HG02642 (cell line): Measurements from ENCODE around the gene COX10.
"Not testable (repeated sequence)": the region's sequence is repeated elsewhere in the genome, so short reads cannot be mapped to it uniquely, and the experiment has no call there.

Experiments used
- ATAC-seq: cut with Tn5 transposase; IDR thresholded peaks from one replicate; pipeline ENCODE4 v1.9.1; 2021; ENCODE audit warnings: mild to moderate bottlenecking; ENCODE audit not compliant: unreplicated experiment, poor library complexity

COX10 gene

DNA sequence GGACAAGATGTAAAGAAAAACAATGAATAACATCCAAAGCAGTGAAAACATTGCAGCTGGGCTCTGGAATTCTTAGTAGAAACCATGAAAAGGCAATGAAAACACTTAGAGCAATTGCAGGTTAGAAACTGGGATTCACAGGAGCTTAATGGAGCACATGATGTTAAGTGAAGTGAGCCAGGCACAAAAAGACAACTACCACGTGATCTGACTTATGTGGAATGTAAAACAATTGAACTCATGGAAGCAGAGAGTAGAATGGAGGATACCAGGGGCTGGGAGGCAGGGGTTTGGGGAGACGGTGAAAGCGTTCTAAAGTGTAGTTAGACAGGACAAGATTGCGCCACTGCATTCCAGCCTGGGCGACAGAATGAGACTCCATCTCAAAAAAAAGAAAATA is 170.0 kb downstream of the COX10 start:
- not testable (repeated sequence) for ATAC-seq

DNA sequence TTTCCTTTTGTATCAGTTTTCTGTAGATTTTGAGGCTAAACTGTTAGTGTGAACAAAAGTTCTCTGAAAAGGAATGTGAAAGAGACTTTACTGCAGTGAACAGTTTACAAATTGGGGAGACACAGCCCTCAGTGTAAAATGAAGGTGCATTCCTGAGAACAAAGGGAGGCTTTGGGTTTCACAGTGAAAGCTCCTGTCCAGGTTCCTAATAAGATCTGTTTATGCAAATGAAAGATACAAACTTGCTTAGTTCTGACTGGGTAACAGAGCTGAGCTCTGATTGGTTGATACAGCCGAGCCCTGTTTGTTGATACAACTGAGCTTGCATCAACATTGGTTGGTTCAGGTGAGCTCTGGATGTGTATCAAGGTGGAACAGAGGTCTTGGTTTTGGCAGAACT is 175.7 kb downstream of the COX10 start:
- ATAC-seq: no peak

DNA sequence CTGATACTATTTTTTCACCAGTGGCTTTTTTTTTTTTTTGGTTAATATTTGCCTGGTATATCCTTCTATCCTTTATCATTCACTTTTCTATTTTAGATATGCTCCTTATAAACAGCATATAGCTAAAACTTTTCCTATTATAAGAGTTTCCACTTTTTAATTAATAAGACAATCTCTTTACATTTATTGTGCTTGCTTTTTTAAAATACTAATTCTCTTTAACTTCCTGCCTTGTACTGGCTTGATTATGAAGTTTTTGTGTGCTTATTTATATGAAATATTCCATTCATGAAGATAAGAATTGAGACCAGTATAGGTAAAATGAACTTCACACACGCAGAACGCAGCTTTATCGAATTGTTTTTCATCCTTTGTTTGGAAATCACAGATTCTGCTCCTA is 176.3 kb downstream of the COX10 start:
- no peak for ATAC-seq
